OCI-LY1 (cell line): ENCODE results near the gene TMEM238.

Experiments
- CTCF ChIP-seq: fragments of 200-600 bp; sonication (generic), shearing (Covaris generic); IDR thresholded peaks from 2 replicates; pipeline ENCODE4 v1.5.1; 2017; ENCODE audit warnings: mild to moderate bottlenecking, antibody characterized with exemption, low read length, moderate library complexity, mixed read lengths
- EZH2 ChIP-seq: fragments of 200-600 bp; sonication (generic), shearing (Covaris generic); IDR thresholded peaks from 2 replicates; pipeline ENCODE4 v1.8.0; 2017; ENCODE audit warnings: borderline replicate concordance, mixed run types, mild to moderate bottlenecking, antibody characterized with exemption, low read length, moderate library complexity, mixed read lengths

DNA sequence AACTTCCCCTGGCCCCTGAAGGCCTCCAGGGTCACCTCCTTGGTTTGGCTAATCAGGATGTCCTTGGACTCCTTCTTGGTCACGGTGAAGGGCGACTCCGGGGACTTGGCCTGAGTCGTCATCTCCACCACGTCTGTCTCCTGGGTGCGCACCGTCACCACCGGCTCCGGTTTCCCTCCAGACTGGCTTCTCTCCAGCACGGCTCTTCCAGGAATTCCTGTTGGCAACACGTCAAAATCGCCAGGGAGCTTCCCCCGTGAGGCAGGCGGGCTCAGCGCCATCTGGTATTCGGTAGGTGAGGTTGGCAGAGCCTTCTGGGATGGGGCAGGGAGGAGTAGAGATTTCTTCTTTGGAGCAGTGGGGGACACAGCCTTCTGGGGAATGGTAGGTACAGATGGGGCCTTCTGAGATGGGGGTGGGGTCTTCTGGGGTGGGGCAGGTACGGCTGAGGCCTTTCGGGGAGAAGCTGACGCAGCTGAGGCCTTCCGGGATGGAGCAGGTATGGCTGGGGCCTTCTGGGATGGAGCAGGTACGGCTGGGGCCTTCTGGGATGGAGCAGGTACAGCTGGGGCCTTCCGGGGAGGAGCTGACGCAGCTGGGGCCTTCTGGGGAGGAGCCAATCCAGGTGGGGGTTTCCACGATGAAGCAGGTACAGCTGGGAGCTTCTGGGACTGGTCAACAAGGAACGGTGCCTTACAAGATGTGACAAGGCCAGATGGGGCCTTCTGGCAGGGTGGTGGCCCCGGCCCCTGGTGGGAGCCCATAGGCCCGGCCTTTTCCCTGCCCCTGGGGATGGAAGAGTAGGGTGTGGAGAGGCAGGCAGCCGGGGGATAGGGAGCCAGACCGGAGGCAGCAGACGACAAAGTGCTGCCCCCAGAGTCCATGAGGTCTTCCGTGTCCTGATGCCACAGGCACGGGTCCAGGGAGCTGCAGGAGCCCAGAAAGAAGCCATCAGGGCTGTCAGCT, 24.9 kb downstream of the TMEM238 start:
- TF ChIP-seq CTCF (no peak), EZH2 (no peak)
